NK-92 (cell line): ENCODE data around the gene KNDC1.

Source experiments
- DNase-seq: peaks from one replicate; lab custom pipeline; 2025; ENCODE audit not compliant: unreplicated experiment; lab: John Stamatoyannopoulos, UW

KNDC1 gene

GRCh38 chr10:133271521-133272300 lies 111.7 kb downstream of the KNDC1 start:
- no peak for DNase-seq

- no peak for DNase-seq
Measured at GRCh38 chr10:133272301-133272963, 112.4 kb downstream of the KNDC1 start.

GRCh38 chr10:133272964-133273420 lies 113.0 kb downstream of the KNDC1 start:
- no peak for DNase-seq

- no peak for DNase-seq
Measured at GRCh38 chr10:133273534-133274143, 113.6 kb downstream of the KNDC1 start.

GRCh38 chr10:133274751-133275683 lies 115.0 kb downstream of the KNDC1 start:
- DNase-seq, result peak; percentile 17

GRCh38 chr10:133275684-133276092 lies 115.7 kb downstream of the KNDC1 start:
- DNase-seq, result no peak
